SH-SY5Y (cell line): ENCODE results near the gene ZNRF2.

Experiments
- GATA2 ChIP-seq: IDR thresholded peaks from 2 replicates; pipeline ENCODE4 v1.6.1; 2011; ENCODE audit warnings: mild to moderate bottlenecking, low read depth, low read length
- GATA3 ChIP-seq: IDR thresholded peaks from 2 replicates; pipeline ENCODE4 v1.6.1; 2011; ENCODE audit warnings: low read depth, mild to moderate bottlenecking, low read length, moderate library complexity

- TF ChIP-seq GATA2 (no peak), GATA3 (no peak)
These were observed 126.8 kb downstream of the ZNRF2 start for GRCh38 chr7:30411173-30411572.
